Naive thymus-derived CD4-positive, alpha-beta T cell (primary cell): ENCODE results near the gene PLPP3. TPM values are rescaled to one million over a fixed set of nuclear protein-coding genes. Genes with fewer than 3 reads are reported as not detected.

ENCODE experiments used
- ATAC-seq: fragments of 150-1000 bp; cut with Tn5 transposase; 2 replicates; pipeline ENCODE4 v1.10.0; 2021; ENCODE audit warnings: mild to moderate bottlenecking, moderate library complexity
- CTCF ChIA-PET: fragments of 350-600 bp; sonication (Branson Sonifier 250); formaldehyde crosslinking; loops from one replicate; lab custom pipeline; 2021; ENCODE audit warnings: antibody characterized with exemption; lab: Charles Lee
- POLR2A ChIA-PET: fragments of 350-600 bp; sonication (Branson Sonifier 250); formaldehyde crosslinking; loops from one replicate; lab custom pipeline; 2021; ENCODE audit warnings: antibody characterized with exemption, inconsistent platforms; lab: Charles Lee
- DNase-seq, 9 donors: peaks; one replicate each; pipeline versions ENCODE4 v3.0.0 to v3.0.0-alpha.2; 2020 to 2022; ENCODE audit warnings: mixed read lengths in 1 of 9
- H3K27ac ChIP-seq: one replicate; pipeline ENCODE4 v1.7.0; 2013; ENCODE audit warnings: mild to moderate bottlenecking, low read depth, low read length, moderate library complexity
- H3K27me3 ChIP-seq, 2 donors: one replicate each; pipeline ENCODE4 v1.7.0; 2013; ENCODE audit warnings: low read length in 2 of 2, mild to moderate bottlenecking in 2 of 2, moderate library complexity in 2 of 2; ENCODE audit not compliant: control insufficient read depth in 2 of 2, insufficient read depth in 2 of 2
- H3K36me3 ChIP-seq, 3 experiments: 1 replicate in 2 of 3; 2 replicates in 1 of 3; pipeline ENCODE4 v1.7.0; 2013; ENCODE audit warnings: low read length in 3 of 3, mild to moderate bottlenecking in 3 of 3, moderate library complexity in 1 of 3; ENCODE audit not compliant: insufficient read depth in 3 of 3, control insufficient read depth in 2 of 3
- H3K4me1 ChIP-seq, 2 donors: one replicate each; pipeline ENCODE4 v1.7.0; 2013; ENCODE audit warnings: low read length in 2 of 2, mild to moderate bottlenecking in 2 of 2, moderate library complexity in 1 of 2; ENCODE audit not compliant: control insufficient read depth in 2 of 2, insufficient read depth in 2 of 2
- H3K4me3 ChIP-seq: 2 replicates; pipeline ENCODE4 v1.7.0; 2013; ENCODE audit warnings: mild to moderate bottlenecking, low read length
- H3K9me3 ChIP-seq, 3 experiments: 1 replicate in 2 of 3; 2 replicates in 1 of 3; pipeline ENCODE4 v1.7.0; 2013; ENCODE audit warnings: low read length in 3 of 3; ENCODE audit not compliant: control insufficient read depth in 2 of 3
- H3K27ac Mint-ChIP-seq, 9 donors: one replicate each; pipeline ENCODE4 v1.8.0; 2020 to 2022; ENCODE audit warnings: mixed read lengths in 9 of 9, mild to moderate bottlenecking in 8 of 9, moderate library complexity in 5 of 9, inconsistent platforms in 2 of 9
- H3K27me3 Mint-ChIP-seq, 5 donors: one replicate each; pipeline ENCODE4 v1.8.0; 2021 to 2022; ENCODE audit warnings: mixed read lengths in 5 of 5, mild to moderate bottlenecking in 1 of 5
- H3K36me3 Mint-ChIP-seq, 5 donors: one replicate each; pipeline ENCODE4 v1.8.0; 2020 to 2022; ENCODE audit warnings: mixed read lengths in 5 of 5, mild to moderate bottlenecking in 3 of 5, inconsistent platforms in 1 of 5
- H3K4me1 Mint-ChIP-seq, 7 donors: one replicate each; pipeline ENCODE4 v1.8.0; 2020 to 2022; ENCODE audit warnings: mixed read lengths in 7 of 7, mild to moderate bottlenecking in 3 of 7, inconsistent platforms in 1 of 7
- H3K4me3 Mint-ChIP-seq, 10 donors: one replicate each; pipeline ENCODE4 v1.8.0; 2020 to 2022; ENCODE audit warnings: mild to moderate bottlenecking in 10 of 10, mixed read lengths in 10 of 10, moderate library complexity in 6 of 10, inconsistent platforms in 2 of 10
- H3K9me3 Mint-ChIP-seq, 11 donors: one replicate each; pipeline ENCODE4 v1.8.0; 2020 to 2022; ENCODE audit warnings: mixed read lengths in 11 of 11, mild to moderate bottlenecking in 4 of 11, inconsistent platforms in 1 of 11, moderate library complexity in 1 of 11
- intact Hi-C, 2 donors: fragments of 100-400 bp; cut with micrococcal nuclease; formaldehyde crosslinking; loops; one replicate each; pipeline ENCODE4 v1.15.1; 2023
- polyA plus RNA-seq, 2 donors: library from polyadenylated mRNA; unstranded; fragments of 300-500 nt; fragmentation: Illumina TruSeq; gene quantifications; one replicate each; pipeline ENCODE4 v1.2.3, GENCODE V29; 2021
- total RNA-seq, 6 experiments: library from RNA in 5 of 6; stranded (reverse) in 5 of 6; gene quantifications; 1 replicate in 5 of 6; 2 replicates in 1 of 6; pipeline ENCODE4 v1.2.3 and lab custom pipeline; 2021 to 2026

PLPP3 gene
- total and polyA plus RNA-seq, 7 experiments from 2014 or later = 0.16 to 0.30 TPM; not detected in 5

DNA sequence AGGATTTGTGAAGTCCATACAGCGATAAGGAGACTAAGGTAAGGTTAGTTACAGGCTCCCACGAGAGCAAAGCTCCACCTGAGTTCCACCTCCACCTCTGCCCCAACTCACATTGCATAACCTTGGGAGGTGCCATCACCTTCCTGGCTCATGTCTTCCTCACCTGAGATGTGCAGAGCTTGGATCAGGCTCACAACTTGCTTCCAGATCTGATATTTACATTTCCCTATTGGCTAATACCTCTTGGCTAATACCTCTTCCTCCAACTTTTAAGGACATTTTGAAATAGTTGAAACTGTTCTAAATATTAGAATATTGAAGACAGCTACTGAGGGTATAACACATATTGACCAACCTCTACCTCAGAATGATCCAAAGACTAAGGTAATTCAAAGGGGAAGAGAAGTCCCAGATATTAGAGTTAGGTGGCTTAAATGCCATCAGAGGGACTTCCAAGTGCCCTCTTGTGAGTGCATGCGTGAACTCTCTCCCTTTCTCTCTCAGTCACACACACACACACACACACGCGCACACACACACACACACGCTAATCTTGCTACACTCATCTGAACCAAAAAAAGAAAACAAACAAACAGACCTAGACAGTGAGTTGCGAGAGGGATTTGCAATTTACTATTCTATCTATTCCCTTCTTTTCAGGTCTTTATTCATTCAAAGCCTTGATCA lies 134.3 kb downstream of the PLPP3 start:
- intact Hi-C loops = no loop called here
- H3K9me3 ChIP-seq = no peaks in the 10 kb centered on the region
- DNase-seq = no peak
- H3K4me3 ChIP-seq = no peak overlapping the region
- Mint-ChIP-seq H3K27ac (no peak overlapping the region), H3K9me3 (peaks cover 0 to 3% (median 0%) of the 10 kb centered on the region in 11 donors), H3K4me3 (no peak overlapping the region), H3K27me3 (peaks cover 0 to 3% (median 0%) of the 10 kb centered on the region in 5 donors), H3K4me1 (no peaks in the 10 kb centered on the region), H3K36me3 (no peaks in the 10 kb centered on the region)
- no peak overlapping the region for H3K27ac ChIP-seq
- no peaks in the 10 kb centered on the region for H3K27me3 ChIP-seq
- H3K36me3 ChIP-seq = no peaks in the 10 kb centered on the region
- ATAC-seq = no peak
- no peaks in the 10 kb centered on the region for H3K4me1 ChIP-seq
- ChIA-PET CTCF (no interaction called here), POLR2A (no interaction called here)

Other genes starting within 250 kb of the PLPP3 start
- not detected for gene PRKAA2, start 65.8 kb upstream of the PLPP3 start, total RNA-seq
- gene PRKAA2, start 65.8 kb upstream of the PLPP3 start, polyA plus RNA-seq = not detected
- not detected for gene FYB2, start 239.8 kb upstream of the PLPP3 start, total RNA-seq
- gene FYB2, start 239.8 kb upstream of the PLPP3 start, polyA plus RNA-seq = not detected